Epithelial cell of esophagus (primary cell): Measurements from ENCODE around the gene GATAD2B.

Experiments used
- DNase-seq: peaks from one replicate; pipeline ENCODE4 v3.0.0; 2010; ENCODE audit warnings: low read depth
- H3K4me3 ChIP-seq: 2 replicates; pipeline ENCODE4 v1.5.1; 2011; ENCODE audit warnings: mild to moderate bottlenecking, low read length, control low read depth
- CTCF ChIP-seq: IDR thresholded peaks from 2 replicates; pipeline ENCODE4 v1.5.1; 2011; ENCODE audit warnings: low read depth, mild to moderate bottlenecking, low read length, control low read depth, inconsistent platforms; ENCODE audit not compliant: insufficient read depth; ENCODE audit errors: missing control alignments

Gene GATAD2B

DNA sequence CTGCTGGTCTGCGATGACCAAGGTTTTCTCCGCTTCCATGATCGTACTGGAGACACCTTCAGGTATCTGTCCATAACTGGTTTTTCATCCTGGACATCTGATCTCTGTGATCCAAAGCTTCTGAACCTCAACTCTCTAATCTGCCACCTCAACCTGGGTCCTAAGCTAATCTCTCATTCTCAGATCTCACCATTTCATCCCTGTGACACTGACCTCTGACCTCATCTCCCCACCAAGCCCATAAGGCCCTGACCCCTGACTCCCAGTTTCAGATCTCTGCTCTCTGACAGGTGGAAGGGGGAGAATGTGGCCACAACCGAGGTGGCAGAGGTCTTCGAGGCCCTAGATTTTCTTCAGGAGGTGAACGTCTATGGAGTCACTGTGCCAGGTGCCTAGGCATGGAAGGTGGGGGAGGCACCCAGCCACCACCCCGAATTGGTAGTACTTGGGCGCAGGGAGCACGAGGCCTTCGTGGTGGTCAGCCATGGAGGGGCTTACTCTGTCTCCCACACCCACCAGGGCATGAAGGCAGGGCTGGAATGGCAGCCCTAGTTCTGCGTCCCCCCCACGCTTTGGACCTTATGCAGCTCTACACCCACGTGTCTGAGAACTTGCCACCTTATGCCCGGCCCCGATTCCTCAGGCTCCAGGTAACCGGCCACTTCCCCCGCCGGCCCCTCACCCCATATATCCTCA lies 143.8 kb downstream of the GATAD2B start:
- no peak for DNase-seq
- TF ChIP-seq CTCF: no peak
- no peak overlapping the region for H3K4me3 ChIP-seq

DNA sequence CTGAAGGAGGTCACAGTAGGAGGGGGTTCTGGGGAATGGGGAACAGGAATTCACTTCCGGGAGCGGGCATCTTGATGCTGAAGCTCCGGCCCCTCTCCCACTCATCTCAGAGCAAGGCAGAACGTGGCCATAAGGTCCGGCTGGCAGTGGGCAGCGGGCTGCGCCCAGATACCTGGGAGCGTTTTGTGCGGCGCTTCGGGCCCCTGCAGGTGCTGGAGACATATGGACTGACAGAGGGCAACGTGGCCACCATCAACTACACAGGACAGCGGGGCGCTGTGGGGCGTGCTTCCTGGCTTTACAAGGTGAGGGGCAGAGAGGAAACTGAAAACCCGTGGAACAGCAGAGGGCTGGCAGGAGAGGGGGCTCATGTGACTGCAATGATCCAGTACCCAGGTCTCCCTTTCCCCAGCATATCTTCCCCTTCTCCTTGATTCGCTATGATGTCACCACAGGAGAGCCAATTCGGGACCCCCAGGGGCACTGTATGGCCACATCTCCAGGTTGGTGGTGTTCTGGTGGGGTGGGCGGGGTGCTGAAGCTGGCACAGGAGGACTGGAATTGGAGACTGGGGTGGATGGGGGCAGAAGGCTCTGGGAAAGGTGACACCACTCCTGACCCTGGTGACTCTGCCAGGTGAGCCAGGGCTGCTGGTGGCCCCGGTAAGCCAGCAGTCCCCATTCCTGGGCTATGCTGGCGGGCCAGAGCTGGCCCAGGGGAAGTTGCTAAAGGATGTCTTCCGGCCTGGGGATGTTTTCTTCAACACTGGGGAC lies 144.5 kb downstream of the GATAD2B start:
- no peak for TF ChIP-seq CTCF
- no peak overlapping the region for H3K4me3 ChIP-seq
- no peak for DNase-seq

DNA sequence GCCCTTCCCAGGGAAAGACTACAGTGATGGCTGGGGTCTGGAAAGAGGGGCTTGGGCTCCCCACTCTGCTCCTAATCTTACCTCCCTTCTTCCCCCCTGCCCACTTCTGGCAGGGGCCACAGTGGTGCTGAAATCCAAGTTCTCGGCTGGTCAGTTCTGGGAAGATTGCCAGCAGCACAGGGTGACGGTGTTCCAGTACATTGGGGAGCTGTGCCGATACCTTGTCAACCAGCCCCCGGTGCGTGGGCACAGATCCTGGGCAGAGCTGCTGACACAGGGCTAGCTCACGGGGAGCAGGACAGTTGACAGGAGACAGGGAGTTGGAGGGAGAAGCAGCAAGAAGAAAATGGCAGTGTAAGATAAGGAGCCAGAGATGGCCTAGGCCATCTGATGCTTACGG lies 145.1 kb downstream of the GATAD2B start:
- no peak overlapping the region for H3K4me3 ChIP-seq
- DNase-seq: no peak
- no peak for TF ChIP-seq CTCF

DNA sequence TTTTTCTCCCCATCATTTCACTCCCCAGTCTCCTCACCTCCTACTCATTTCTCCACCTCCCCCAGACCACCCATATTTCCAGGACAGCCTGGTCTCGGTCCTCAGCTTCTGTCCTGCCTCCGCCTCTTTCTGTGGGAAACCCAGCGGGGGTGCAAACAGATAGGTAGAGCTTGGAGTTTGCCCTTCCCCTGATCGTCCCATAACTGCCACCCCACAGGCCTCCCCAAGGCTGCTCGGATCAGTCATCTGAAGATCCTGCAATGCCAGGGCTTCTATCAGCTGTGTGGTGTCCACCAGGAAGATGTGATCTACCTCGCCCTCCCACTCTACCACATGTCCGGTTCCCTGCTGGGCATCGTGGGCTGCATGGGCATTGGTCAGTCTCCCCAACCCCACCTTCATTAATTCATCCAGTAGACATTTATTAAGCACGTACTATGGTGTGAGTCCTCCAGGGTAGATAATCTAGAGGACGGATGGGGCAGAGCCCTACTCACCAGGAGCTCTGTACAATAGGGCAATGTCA lies 145.9 kb downstream of the GATAD2B start:
- no peak for TF ChIP-seq CTCF
- DNase-seq: no peak
- H3K4me3 ChIP-seq: no peak overlapping the region

DNA sequence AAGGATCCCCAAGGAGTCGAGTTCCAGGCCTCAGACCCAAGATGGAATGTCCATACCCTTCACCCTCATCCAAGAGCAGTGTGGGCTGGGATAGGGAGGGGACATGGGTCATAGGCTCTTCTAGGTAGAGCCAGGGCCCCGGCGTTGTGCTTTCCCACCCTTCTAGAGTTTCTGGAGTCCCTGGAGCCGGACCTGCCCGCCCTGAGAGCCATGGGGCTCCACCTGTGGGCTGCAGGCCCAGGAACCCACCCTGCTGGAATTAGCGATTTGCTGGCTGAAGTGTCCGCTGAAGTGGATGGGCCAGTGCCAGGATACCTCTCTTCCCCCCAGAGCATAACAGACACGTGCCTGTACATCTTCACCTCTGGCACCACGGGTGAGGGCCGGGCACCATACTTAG lies 146.4 kb downstream of the GATAD2B start:
- no peak for DNase-seq
- no peak for TF ChIP-seq CTCF
- peak overlapping the region; percentile 63 for H3K4me3 ChIP-seq

DNA sequence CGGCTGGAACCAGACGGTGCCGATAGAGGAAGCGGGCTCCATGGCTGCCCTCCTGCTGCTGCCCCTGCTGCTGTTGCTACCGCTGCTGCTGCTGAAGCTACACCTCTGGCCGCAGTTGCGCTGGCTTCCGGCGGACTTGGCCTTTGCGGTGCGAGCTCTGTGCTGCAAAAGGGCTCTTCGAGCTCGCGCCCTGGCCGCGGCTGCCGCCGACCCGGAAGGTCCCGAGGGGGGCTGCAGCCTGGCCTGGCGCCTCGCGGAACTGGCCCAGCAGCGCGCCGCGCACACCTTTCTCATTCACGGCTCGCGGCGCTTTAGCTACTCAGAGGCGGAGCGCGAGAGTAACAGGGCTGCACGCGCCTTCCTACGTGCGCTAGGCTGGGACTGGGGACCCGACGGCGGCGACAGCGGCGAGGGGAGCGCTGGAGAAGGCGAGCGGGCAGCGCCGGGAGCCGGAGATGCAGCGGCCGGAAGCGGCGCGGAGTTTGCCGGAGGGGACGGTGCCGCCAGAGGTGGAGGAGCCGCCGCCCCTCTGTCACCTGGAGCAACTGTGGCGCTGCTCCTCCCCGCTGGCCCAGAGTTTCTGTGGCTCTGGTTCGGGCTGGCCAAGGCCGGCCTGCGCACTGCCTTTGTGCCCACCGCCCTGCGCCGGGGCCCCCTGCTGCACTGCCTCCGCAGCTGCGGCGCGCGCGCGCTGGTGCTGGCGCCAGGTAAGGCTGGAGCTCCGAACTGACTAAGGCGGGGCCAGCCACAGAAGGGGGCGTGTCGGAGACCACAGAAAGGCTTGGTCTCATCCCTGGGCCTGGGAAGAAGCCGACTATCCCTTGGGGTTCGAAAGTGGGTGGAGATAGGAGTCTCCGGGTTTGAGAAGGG lies 147.1 kb downstream of the GATAD2B start:
- peak overlapping the region; percentile 63 for H3K4me3 ChIP-seq
- no peak for TF ChIP-seq CTCF
- DNase-seq: peak; percentile 73
